ENCODE data around the gene CEP63. TPM values are rescaled to one million over a fixed set of nuclear protein-coding genes. Genes with fewer than 3 reads are reported as not detected.
"Not testable (repeated sequence)": the region's sequence is repeated elsewhere in the genome, so short reads cannot be mapped to it uniquely, and the experiment has no call there.

Gene CEP63
- total and polyA plus RNA-seq, 9 donors: 16.6 to 74.1 (median 22.2) TPM

GRCh38 chr3:134562055-134562454 is 76.2 kb downstream of the CEP63 start:
- no peak for TF ChIP-seq CTCF (IDR thresholded peaks at IDR 0.05)
- no peak for TF ChIP-seq EP300 (IDR thresholded peaks at IDR 0.05)
- no peak for TF ChIP-seq POLR2A (IDR thresholded peaks at IDR 0.05)
- no peaks in the 10 kb centered on the region for H3K4me1 ChIP-seq (ENCODE audit: insufficient read depth)
- H3K4me3 ChIP-seq: no peak overlapping the region
- no peak overlapping the region for H3K27ac ChIP-seq
- DNase-seq: no peak
- intact Hi-C loops (cut with DNase I): no loop called here
- no peaks in the 10 kb centered on the region for H3K36me3 ChIP-seq
- 91 to 95% (median 92%) methylated on average over 4 of the region's 4 CpGs for WGBS, 3 donors
- H3K9me3 ChIP-seq: no peaks in the 10 kb centered on the region
- H3K27me3 ChIP-seq: no peaks in the 10 kb centered on the region

- TF ChIP-seq POLR2A (IDR thresholded peaks at IDR 0.05) (no peak), EP300 (IDR thresholded peaks at IDR 0.05) (no peak), CTCF (IDR thresholded peaks at IDR 0.05) (no peak)
- no peak for DNase-seq
- Histone ChIP-seq H3K27me3 (no peaks in the 10 kb centered on the region), H3K4me1 (ENCODE audit: insufficient read depth) (no peaks in the 10 kb centered on the region), H3K27ac (no peak overlapping the region), H3K4me3 (no peak overlapping the region), H3K9me3 (no peaks in the 10 kb centered on the region), H3K36me3 (no peaks in the 10 kb centered on the region)
- intact Hi-C loops (cut with DNase I): no loop called here
- WGBS, 3 donors: 93 to 97% (median 95%) methylated on average over 6 of the region's 6 CpGs
Measured at GRCh38 chr3:134563601-134564000, 77.7 kb downstream of the CEP63 start.

DNA sequence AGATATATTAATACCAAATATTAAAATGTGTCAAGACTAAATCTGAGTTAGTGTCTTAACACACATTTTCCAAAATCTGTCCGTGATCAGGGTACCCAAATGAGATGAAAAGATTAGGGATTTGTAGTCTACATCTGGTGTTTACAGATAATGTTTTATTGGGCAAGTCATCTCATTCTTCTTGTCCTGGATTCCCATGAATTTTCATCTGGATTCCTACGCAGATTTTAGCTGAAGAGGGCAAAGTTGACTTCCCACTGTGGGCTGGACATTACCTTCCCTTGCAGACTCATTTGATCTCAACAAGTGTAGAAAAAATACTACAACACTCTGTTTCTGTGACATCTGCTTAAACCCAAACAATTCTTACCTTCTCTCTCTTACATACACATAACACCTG is 79.1 kb downstream of the CEP63 start:
- Histone ChIP-seq H3K4me1 (ENCODE audit: insufficient read depth) (no peaks in the 10 kb centered on the region), H3K9me3 (no peaks in the 10 kb centered on the region), H3K27ac (no peak overlapping the region), H3K27me3 (no peaks in the 10 kb centered on the region), H3K4me3 (no peak overlapping the region), H3K36me3 (no peaks in the 10 kb centered on the region)
- DNase-seq: no peak
- 90 to 96% (median 90%) methylated on average over 2 of the region's 2 CpGs for WGBS, 3 donors
- intact Hi-C loops (cut with DNase I): no loop called here
- TF ChIP-seq CTCF (IDR thresholded peaks at IDR 0.05) (no peak), EP300 (IDR thresholded peaks at IDR 0.05) (no peak), POLR2A (IDR thresholded peaks at IDR 0.05) (no peak)

DNA sequence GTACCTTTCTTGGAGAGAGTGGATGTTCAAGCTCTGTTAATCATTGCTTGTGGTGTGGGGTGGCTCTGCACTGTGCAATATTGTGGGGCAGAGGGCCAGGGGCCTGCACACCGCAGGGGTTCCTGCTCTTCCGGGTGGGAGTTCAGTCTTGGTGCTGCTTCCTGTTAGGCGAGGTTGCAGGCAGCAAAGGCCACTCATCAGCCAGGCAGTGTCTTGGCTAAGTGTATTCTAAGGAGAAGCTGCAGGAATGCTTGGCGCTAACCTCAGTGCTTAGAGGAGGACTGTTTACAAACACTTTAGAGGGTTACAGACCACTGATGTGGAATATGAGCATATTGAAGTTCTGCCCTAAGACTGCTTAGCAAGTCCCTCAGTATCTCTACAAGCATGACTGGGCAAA is 81.7 kb downstream of the CEP63 start:
- no peaks in the 10 kb centered on the region for H3K27me3 ChIP-seq
- no peaks in the 10 kb centered on the region for H3K4me1 ChIP-seq (ENCODE audit: insufficient read depth)
- no peaks in the 10 kb centered on the region for H3K36me3 ChIP-seq
- no peak overlapping the region for H3K27ac ChIP-seq
- no peak for DNase-seq
- H3K9me3 ChIP-seq: no peaks in the 10 kb centered on the region
- TF ChIP-seq EP300 (IDR thresholded peaks at IDR 0.05) (no peak), POLR2A (IDR thresholded peaks at IDR 0.05) (no peak), CTCF (IDR thresholded peaks at IDR 0.05) (no peak)
- intact Hi-C loops (cut with DNase I): no loop called here
- H3K4me3 ChIP-seq: no peak overlapping the region
- WGBS, 3 donors: 47 to 54% (median 48%) methylated on average over 4 of the region's 4 CpGs

DNA sequence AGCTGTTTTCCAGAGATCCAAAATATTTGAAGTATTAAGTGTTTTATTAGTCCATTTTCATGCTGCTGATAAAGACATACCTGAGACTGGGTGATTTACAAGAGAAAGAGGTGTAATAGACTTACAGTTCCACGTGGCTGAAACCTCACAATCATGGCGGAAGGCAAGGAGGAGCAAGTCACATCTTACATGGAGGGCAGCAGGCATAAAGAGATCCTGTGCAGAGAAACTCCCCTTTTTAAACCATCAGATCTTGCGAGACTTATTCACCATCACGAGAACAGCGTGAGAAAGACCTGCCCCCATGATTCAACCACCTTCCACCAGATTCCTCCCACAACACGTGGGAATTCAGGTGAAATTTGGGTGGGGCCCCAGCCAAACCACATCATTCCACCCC is 82.9 kb downstream of the CEP63 start:
- TF ChIP-seq POLR2A (IDR thresholded peaks at IDR 0.05): no peak
- no peak for TF ChIP-seq CTCF (IDR thresholded peaks at IDR 0.05)
- no peak for TF ChIP-seq EP300 (IDR thresholded peaks at IDR 0.05)
- DNase-seq: no peak
- Histone ChIP-seq H3K36me3 (no peaks in the 10 kb centered on the region), H3K27me3 (no peaks in the 10 kb centered on the region), H3K27ac (no peak overlapping the region), H3K4me3 (no peak overlapping the region), H3K4me1 (ENCODE audit: insufficient read depth) (no peaks in the 10 kb centered on the region), H3K9me3 (no peaks in the 10 kb centered on the region)
- WGBS, 3 donors: 77 to 92% (median 77%) methylated on average over 6 of the region's 6 CpGs
- intact Hi-C loops (cut with DNase I): no loop called here

- H3K27me3 ChIP-seq; intact Hi-C loops (cut with DNase I); DNase-seq; H3K9me3 ChIP-seq; H3K4me1 ChIP-seq (ENCODE audit: insufficient read depth); H3K36me3 ChIP-seq; H3K27ac ChIP-seq; H3K4me3 ChIP-seq: not testable (repeated sequence)
- 93 to 96% (median 93%) methylated on average over 2 of the region's 2 CpGs for whole genome bisulfite sequencing, 3 donors
Measured at GRCh38 chr3:134569899-134570298, 84.0 kb downstream of the CEP63 start.
